C4-2B (cell line): ENCODE data around the gene KIF13A.
"Not testable (repeated sequence)": the region's sequence is repeated elsewhere in the genome, so short reads cannot be mapped to it uniquely, and the experiment has no call there.

Source experiments
- H3K27ac ChIP-seq: fragments of 450-650 bp; 2 replicates; pipeline ENCODE4 v1.5.1; 2017
- ZFX ChIP-seq: fragments of 450-650 bp; IDR thresholded peaks from 2 replicates; pipeline ENCODE4 v1.6.1; 2017
- TF ChIP-seq, protein P1 (sequence below): fragments of 450-650 bp; conservative IDR thresholded peaks from 2 replicates; pipeline ENCODE4 v1.5.1; 2017; ENCODE audit warnings: mild to moderate bottlenecking

Gene KIF13A

DNA sequence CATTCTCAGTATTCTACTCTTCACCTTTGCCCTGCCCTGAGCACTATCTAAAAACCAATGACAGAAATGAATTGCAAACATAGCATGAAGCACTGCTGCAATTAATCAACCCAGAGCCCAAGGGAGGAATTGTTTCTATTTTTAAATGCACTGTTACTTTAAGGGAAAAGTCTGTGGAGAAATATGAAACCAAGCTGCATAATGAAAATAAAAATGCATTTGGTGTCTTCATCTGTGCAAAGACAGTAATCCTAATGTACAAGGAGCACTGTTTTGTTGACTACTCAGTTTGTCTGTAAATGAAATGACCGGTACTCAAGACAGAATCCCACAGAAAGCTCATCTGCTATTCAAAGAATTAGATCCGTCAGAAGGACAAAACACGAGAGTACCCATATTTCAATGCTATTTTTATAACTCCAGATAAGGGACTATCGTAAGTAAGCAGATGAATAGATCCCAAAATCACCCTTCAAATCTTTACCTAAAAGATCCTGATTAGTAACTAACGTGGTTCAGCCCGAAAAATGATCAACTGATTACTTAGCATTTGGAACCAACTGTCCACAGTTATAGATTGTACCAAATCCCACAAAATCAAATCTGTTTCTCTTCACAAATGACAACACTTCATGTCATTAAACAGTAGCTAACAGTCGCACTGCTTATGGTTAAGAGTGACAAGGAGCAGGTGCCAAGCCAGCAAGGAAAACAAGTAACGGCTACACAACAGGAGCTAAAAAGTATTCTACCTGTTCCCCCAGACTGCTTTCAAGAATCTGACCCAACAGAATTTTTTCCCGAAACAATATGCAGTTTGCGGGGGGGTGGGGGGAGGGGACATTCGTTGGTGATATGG lies 2.4 kb downstream of the KIF13A start:
- no peak overlapping the region for H3K27ac ChIP-seq

DNA sequence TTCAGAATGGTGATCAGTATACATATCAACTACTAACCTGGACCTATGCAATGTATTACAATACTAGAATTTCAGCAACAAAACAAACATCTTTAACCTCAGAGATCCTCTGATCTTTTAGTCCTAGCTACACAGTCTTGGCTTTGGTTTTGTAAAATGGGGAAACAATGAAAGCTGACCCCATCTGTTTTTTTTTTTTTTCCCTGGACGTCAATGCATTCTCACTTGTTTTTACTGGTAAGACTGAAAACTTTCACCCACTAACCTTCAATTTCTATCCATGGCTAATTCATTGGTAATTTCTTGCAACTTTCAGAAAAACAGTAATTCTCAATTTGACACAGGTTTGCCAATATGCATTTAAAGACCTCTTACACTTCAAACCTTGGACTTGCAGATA lies 3.0 kb downstream of the KIF13A start:
- TF ChIP-seq, protein P1, sequence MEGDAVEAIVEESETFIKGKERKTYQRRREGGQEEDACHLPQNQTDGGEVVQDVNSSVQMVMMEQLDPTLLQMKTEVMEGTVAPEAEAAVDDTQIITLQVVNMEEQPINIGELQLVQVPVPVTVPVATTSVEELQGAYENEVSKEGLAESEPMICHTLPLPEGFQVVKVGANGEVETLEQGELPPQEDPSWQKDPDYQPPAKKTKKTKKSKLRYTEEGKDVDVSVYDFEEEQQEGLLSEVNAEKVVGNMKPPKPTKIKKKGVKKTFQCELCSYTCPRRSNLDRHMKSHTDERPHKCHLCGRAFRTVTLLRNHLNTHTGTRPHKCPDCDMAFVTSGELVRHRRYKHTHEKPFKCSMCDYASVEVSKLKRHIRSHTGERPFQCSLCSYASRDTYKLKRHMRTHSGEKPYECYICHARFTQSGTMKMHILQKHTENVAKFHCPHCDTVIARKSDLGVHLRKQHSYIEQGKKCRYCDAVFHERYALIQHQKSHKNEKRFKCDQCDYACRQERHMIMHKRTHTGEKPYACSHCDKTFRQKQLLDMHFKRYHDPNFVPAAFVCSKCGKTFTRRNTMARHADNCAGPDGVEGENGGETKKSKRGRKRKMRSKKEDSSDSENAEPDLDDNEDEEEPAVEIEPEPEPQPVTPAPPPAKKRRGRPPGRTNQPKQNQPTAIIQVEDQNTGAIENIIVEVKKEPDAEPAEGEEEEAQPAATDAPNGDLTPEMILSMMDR = no peak
- TF ChIP-seq ZFX = no peak
- no peak overlapping the region for H3K27ac ChIP-seq

More for the DNA sequence above, 2.4 kb downstream of the KIF13A start:
- TF ChIP-seq, protein P1 = no peak
- no peak for TF ChIP-seq ZFX

DNA sequence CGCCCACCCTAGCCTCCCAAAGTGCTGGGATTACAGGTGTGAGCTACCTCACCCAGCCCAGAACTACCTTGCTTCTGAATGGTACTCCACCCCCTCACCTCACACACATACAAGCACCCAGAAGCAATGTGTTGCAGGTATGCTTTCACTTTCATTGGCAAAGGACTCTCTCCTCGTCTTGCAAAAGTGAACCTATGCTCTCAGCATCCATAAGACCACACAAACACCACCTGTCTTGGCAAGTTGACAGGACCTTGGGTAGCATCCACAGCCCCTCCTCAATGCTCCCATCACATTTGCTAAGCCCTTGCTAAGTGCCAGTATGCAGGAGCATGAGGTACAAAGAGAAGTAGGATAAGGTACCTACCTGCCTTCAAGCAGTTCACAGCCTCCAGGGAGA lies 3.7 kb downstream of the KIF13A start:
- TF ChIP-seq, protein P1 = no peak
- TF ChIP-seq ZFX = no peak
- H3K27ac ChIP-seq = no peak overlapping the region

DNA sequence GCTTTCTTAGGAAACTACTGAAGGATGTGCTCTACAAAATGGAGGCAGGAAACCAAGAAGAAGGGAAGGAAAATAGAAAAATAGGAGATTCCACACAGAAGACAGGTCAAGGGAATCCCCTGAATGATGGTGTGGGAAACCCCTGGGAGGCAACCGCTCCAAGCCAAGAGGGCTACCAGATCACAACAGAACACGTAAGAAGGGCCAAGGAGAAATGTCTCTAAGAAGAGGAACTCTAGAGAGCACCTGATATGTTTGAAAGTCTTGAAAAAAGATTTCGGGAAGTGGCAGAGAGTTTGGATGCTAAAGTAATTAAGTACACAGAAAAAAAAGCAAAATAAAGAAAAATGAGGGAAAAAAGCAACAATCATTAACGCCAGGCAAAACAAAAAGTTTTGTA lies 7.1 kb downstream of the KIF13A start:
- H3K27ac ChIP-seq = no peak overlapping the region
- TF ChIP-seq ZFX = no peak
- TF ChIP-seq, protein P1 = no peak

DNA sequence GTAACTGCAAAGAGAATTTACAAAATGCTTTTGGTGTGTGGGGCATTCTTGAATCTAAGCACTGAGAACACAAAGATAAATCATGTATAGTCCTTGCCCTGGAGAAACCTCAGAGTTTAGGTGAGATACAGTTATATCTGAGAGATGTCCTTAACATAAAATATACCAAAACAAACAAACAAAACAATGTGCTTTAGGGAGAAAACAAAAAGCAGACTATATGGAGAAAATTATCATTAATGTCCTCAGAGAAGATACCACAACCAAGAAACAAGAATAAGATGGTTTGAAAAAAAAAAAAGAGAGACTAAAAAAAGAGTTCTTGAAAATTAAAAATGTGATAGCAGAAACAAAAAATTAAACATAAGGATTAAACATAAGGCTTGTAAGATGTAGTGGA lies 8.0 kb downstream of the KIF13A start:
- no peak overlapping the region for H3K27ac ChIP-seq
- no peak for TF ChIP-seq ZFX
- TF ChIP-seq, protein P1 = no peak

DNA sequence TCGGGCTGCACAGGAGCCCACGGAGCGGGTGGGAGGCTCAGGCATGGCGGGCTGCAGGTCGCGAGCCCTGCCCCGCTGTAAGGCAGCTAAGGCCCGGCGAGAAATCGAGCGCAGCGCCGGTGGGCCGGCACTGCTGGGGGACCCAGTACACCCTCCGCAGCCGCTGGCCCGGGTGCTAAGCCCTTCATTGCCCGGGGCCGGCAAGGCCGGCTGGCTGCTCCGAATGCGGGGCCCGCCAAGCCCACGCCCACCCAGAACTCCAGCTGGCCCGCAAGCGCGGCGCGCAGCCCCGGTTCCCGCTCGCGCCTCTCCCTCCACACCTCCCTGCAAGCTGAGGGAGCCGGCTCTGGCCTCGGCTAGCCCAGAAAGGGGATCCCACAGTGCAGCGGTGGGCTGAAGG lies 11.2 kb downstream of the KIF13A start:
- H3K27ac ChIP-seq = not testable (repeated sequence)

DNA sequence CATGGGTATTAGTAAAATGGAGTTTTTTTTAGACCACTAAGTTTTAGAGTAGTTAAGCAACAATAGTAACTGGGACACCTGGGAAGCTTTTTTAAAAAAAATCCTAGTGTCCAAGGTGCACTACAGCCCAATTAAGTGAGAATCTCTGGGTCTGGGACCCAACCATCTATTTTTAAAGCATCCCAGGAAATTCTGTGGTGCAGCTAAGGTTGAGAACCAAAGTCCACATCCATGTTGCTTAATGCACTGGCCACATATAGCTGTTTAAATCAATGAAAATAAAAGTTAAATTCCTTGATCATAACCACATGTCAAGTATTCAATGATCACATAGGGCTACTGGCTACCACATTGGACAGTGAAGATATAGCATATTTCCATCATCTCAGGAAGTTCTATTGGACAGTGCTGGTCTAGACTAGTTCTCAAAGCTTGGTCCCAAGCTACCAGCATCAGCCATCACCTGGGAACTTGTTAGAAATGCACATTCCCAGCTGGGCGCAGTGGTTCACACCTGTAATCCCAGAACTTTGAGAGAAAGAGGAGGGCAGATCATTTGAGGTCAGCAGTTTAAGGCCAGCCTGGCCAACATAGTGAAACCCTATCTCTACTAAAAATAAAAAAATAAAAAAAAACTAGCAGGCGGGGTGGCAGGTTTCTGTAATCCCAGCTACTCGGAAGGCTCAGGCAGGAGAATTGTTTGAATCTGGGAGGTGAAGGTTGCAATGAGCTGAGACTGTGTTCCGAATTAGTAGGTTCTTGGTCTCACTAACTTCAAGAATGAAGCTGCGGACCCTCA lies 12.7 kb downstream of the KIF13A start:
- TF ChIP-seq, protein P1 = no peak
- TF ChIP-seq ZFX = no peak
- H3K27ac ChIP-seq = no peak overlapping the region
